T follicular helper cell (primary cell): ENCODE data around the gene TYR.
"Not testable (repeated sequence)": the region's sequence is repeated elsewhere in the genome, so short reads cannot be mapped to it uniquely, and the experiment has no call there.

ENCODE experiments used
- DNase-seq: peaks from one replicate; pipeline ENCODE4 v3.0.0-alpha.2; 2020; ENCODE audit warnings: low read depth
- total RNA-seq, 2 experiments: gene quantifications; one replicate each; lab custom pipeline; 2026; lab: John Stamatoyannopoulos, UW

Gene TYR
- 0 reads per million in 2 experiments for total RNA-seq

GRCh38 chr11:89177691-89178231 lies at the start of gene TYR:
Gene TYR, plus strand, starts transcription at chr11:89177875. Its CDS starts 79 bp downstream, at chr11:89177954.
- DNase-seq: no peak

- DNase-seq: no peak
These were observed 41.1 kb upstream of the TYR start for GRCh38 chr11:89136606-89137005.

GRCh38 chr11:89147229-89147628 lies 30.4 kb upstream of the TYR start:
- no peak for DNase-seq

- no peak for DNase-seq
These were observed 17.7 kb upstream of the TYR start for GRCh38 chr11:89159974-89160373.

GRCh38 chr11:89161949-89162348 lies 15.7 kb upstream of the TYR start:
- DNase-seq: no peak

DNA sequence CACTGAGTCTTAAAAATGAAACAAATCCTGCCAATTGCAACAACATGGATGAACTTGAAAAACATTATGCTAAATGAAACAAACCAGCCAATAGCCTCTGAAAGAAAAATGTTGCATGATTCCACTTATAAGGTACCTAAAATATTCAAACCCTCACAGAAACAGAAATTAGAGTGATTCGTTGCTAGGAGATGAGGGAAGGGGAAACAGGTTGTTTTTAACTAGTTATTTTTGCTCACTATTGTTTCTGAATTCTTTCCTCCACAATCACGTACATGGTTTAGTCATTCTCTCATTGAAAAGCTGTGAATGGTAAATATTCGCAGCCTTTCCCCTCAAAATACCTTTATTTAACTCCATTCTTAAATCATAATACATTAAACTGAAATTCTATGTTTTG lies 14.0 kb upstream of the TYR start:
- DNase-seq: no peak

GRCh38 chr11:89168396-89168795 lies 9.3 kb upstream of the TYR start:
- no peak for DNase-seq

GRCh38 chr11:89175796-89176195 lies 1.9 kb upstream of the TYR start:
- no peak for DNase-seq

DNA sequence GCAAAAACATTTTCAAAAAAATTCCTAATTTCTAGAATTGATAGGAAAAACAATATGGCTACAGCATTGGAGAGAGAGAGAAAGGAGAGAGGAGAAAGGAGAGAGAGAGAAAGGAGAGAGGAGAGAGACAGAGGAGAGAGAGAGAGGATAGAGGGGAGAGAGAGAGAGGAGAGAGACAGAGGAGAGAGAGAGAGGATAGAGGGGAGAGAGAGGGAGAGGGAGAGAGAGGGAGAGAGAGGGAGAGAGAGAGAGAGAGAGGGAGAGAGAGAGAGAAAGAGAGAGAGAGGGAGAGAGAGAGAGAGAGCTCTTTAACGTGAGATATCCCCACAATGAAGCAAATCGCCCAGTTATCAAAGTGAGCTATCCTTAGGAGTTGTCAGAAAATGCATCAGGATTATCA lies 737 bp upstream of the TYR start:
- DNase-seq: no peak

DNA sequence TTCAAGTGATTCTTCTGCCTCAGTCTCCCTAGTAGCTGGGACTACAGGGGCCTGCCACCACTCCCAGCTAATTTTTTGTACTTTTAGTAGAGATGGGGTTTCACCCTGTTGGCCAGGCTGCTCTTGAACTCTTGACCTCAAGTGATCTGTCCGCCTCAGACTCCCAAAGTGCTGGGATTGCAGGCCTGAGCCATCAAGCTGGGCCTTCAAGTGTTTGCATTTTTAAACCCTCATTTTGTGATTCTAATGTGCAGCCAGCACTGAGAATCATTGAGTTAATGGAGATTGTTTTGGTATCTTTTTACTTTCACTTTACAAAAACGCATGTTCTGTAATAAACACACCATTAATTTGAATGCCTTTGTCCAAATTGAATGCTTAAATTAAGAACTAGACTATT lies 3.4 kb downstream of the TYR start:
- no peak for DNase-seq

- no peak for DNase-seq
These were observed 5.3 kb downstream of the TYR start for GRCh38 chr11:89182773-89183518.

GRCh38 chr11:89184021-89184420 lies 6.3 kb downstream of the TYR start:
- no peak for DNase-seq

DNA sequence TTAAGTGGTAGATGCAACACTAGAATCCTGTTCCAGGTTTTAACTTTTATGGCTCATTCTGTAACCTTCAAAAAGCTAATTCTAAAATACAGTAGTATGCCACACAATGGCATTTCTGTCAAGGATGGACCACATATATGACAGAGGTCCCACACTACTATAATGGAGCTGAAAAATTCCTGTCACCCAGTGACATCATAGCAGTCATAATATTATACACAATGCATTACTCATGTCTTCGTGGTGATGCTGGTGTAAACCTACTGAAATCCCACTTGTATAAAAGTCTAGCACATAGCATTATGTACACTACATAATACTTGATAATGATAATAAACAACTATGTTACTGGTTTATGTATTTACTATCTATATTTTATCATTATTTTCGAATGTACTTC lies 12.1 kb downstream of the TYR start:
- DNase-seq: no peak

- DNase-seq: no peak
These were observed 23.5 kb downstream of the TYR start for GRCh38 chr11:89201138-89201537.

DNA sequence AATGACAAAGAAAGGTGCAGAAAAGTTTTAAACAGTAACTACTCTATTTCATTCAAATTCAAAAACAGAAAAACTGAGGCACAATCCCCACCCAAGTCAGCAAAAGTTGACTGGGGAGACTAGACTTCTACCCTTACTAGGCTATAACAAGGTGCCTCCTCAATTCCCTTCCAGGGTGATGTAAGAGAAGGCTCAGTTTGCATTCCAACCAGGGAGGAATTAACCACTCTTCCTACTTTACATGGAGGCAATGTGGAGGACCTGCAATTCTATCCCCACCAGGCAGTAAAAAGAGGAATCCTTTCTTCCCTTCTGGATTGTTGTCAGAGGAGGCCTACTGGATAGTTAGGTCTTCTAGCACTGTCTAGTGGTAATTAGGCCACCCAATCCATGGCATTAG lies 26.1 kb downstream of the TYR start:
- no peak for DNase-seq

DNA sequence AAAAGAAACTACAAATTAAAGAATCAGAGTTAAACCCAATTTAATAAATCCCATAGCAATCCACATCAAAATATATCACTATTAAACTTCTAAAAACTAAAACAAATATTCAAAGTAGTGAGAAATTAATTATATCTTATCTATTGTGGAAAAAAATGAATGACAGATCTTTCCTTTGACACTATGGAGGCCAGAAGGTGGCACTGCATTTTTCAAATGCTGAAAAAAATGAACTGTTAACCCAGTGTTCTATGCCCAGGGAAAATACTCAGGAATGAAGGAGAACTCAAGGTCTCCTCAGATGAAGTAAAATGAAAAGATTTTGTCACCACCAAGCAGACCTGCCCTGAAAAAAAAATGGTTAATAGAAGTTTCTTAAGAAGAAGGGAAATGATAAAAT lies 27.7 kb downstream of the TYR start:
- DNase-seq: no peak

DNA sequence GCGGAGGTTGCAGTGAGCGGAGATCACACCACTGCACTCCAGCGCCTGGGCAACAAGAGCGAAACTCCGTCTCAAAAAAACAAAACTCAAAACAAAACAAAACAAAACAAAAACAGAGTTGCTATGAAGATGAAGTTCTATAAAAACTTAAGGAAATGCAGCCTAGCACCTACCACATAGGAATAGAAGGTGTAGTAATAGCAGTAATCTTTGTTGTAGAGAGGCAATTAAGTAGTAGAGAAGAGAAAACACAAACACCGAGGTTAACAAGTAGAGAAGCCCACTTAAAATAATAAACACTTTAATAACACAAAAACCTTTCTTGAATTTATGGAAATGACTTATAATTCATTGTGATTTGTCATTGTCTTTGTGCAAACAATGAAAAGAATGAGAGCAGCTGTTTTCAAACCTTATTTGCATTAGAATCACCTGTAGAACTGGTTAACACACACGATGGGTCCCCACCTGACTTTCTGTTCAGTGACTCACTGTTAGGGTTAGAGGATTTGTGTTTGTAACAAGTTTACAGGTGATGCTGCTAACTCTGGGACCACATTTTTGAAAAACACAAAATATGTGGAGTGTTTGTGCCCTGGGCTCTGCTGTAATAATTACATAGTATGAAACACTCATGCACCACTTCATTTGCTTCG lies 43.1 kb downstream of the TYR start:
- no peak for DNase-seq

DNA sequence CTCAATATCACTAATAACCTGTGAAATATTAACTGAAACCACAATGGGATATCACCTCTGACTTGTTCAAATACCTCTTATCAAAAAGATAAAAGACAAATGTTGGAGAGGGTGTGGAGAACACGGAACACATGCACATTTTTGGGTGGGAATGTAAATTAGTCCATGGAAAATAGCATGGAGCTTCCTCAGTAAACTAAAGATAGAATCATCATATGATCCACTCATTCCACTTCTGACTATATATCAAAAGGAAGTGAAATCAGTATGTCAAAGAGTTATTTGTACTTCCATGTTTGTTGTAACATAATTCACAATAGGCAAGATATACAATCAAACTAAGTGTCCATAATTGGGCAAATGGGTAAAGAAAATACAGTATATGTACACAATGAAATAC lies 57.4 kb downstream of the TYR start:
- DNase-seq: no peak

GRCh38 chr11:89235976-89236375 lies 58.3 kb downstream of the TYR start:
- DNase-seq: no peak

- DNase-seq: not testable (repeated sequence)
These were observed 69.3 kb downstream of the TYR start for GRCh38 chr11:89247007-89247406.

- DNase-seq: no peak
These were observed 71.5 kb downstream of the TYR start for GRCh38 chr11:89249196-89249595.

GRCh38 chr11:89261483-89261882 lies 83.8 kb downstream of the TYR start:
- not testable (repeated sequence) for DNase-seq

- no peak for DNase-seq
These were observed 90.1 kb downstream of the TYR start for GRCh38 chr11:89267660-89268302.
